Activated T-cell treated with anti-CD3 and anti-CD28 coated beads, Interleukin-2, amount 50 U/mL, for 48 hours (primary cell): ENCODE data around the gene WDR93.
A peak's percentile ranks its signal among the peaks of the same experiment; 100 is the strongest.

ENCODE experiments used
- DNase-seq, 2 experiments: peaks; one replicate each; pipeline ENCODE4 v3.0.0-alpha.2; 2020

WDR93 gene

GRCh38 chr15:89662893-89663626, 27.6 kb upstream of the WDR93 start:
- no peak for DNase-seq

- no peak for DNase-seq
Observed at GRCh38 chr15:89664441-89665350, 25.9 kb upstream of the WDR93 start.

GRCh38 chr15:89665449-89666181, 25.0 kb upstream of the WDR93 start:
- DNase-seq: peak; percentile 26 to 43

GRCh38 chr15:89666184-89666857, 24.3 kb upstream of the WDR93 start:
- no peak for DNase-seq

GRCh38 chr15:89666858-89667705, 23.5 kb upstream of the WDR93 start:
- no peak for DNase-seq

- DNase-seq: no peak
Observed at GRCh38 chr15:89667706-89667960, 23.0 kb upstream of the WDR93 start.

- no peak for DNase-seq
Observed at GRCh38 chr15:89668171-89668570, 22.4 kb upstream of the WDR93 start.

- no peak for DNase-seq
Observed at GRCh38 chr15:89669309-89669865, 21.2 kb upstream of the WDR93 start.

- no peak for DNase-seq
Observed at GRCh38 chr15:89669941-89670340, 20.7 kb upstream of the WDR93 start.

- DNase-seq: no peak
Observed at GRCh38 chr15:89670971-89671560, 19.5 kb upstream of the WDR93 start.

GRCh38 chr15:89671687-89672086, 18.9 kb upstream of the WDR93 start:
- no peak for DNase-seq

- DNase-seq: no peak
Observed at GRCh38 chr15:89672221-89673164, 18.1 kb upstream of the WDR93 start.

- peak; percentile 39 to 54 for DNase-seq
Observed at GRCh38 chr15:89673165-89673512, 17.5 kb upstream of the WDR93 start.

GRCh38 chr15:89674526-89674925, 16.1 kb upstream of the WDR93 start:
- DNase-seq: no peak

- DNase-seq: no peak
Observed at GRCh38 chr15:89675606-89676005, 15.0 kb upstream of the WDR93 start.

GRCh38 chr15:89677381-89677780, 13.2 kb upstream of the WDR93 start:
- DNase-seq: no peak

GRCh38 chr15:89679212-89679611, 11.4 kb upstream of the WDR93 start, which contains the start of gene PLIN1:
PLIN1 (minus strand) TSS chr15:89679367; CDS start chr15:89677489, 1,878 bp downstream.
- DNase-seq: no peak

- no peak for DNase-seq
Observed at GRCh38 chr15:89680282-89680873, 10.2 kb upstream of the WDR93 start.

GRCh38 chr15:89681146-89681545, 9.5 kb upstream of the WDR93 start:
- DNase-seq: no peak

GRCh38 chr15:89685995-89686394, 4.6 kb upstream of the WDR93 start:
- DNase-seq: no peak
